Colonic mucosa (tissue), 4 donors: ENCODE data around the gene PARL. TPM values are rescaled to one million over a fixed set of nuclear protein-coding genes. Genes with fewer than 3 reads are reported as not detected.

Source experiments
- DNase-seq: peaks from one replicate; pipeline ENCODE4 v3.0.0-alpha.2; 2020
- H3K27ac ChIP-seq: fragments of 200-600 bp; one replicate; pipeline ENCODE4 v1.8.0; 2021
- H3K27me3 ChIP-seq: fragments of 200-600 bp; one replicate; pipeline ENCODE4 v1.8.0; 2021
- H3K36me3 ChIP-seq: fragments of 200-600 bp; one replicate; pipeline ENCODE4 v1.8.0; 2021
- H3K4me1 ChIP-seq: fragments of 200-600 bp; one replicate; pipeline ENCODE4 v1.8.0; 2021; ENCODE audit warnings: mild to moderate bottlenecking
- H3K4me3 ChIP-seq: fragments of 200-600 bp; one replicate; pipeline ENCODE4 v1.8.0; 2021
- H3K9ac ChIP-seq, 2 donors: one replicate each; pipeline ENCODE4 v1.7.0; 2013; ENCODE audit warnings: control low read depth in 2 of 2, low read depth in 2 of 2, low read length in 2 of 2
- H3K9me3 ChIP-seq: fragments of 200-600 bp; one replicate; pipeline ENCODE4 v1.8.0; 2021
- CTCF ChIP-seq: fragments of 200-600 bp; IDR thresholded peaks from one replicate; pipeline ENCODE4 v1.8.0; 2022; ENCODE audit warnings: antibody characterized with exemption, mild to moderate bottlenecking
- intact Hi-C: fragments of 100-400 bp; cut with DNase I; formaldehyde crosslinking; loops from one replicate; pipeline ENCODE4 v1.14.1; 2022
- total RNA-seq, 2 donors: library from RNA; stranded (reverse); fragmentation: NEBNext Ultra II Directional in 1 of 2; extraction: Animal tissue kit (Norgen Biotek cat#: 25700) in 1 of 2; gene quantifications; one replicate each; pipeline ENCODE4 v1.2.1, GENCODE V29; 2021
- donor health status: healthy.
- donor health status: DM: no; HTN: no; CAD: no.
- donor health status: DM: no; HTN: no; CAD: no.

The PARL gene
- total RNA-seq, 2 donors from 2014 or later, result 64.8 to 67.9 TPM

- no peaks in the 10 kb centered on the region for H3K36me3 ChIP-seq
- intact Hi-C loops, result loop anchor here (5.0 kb wide), 1 partner anchor 87 kb away; no protein-coding TSS in a partner anchor
- no peaks in the 10 kb centered on the region for H3K4me1 ChIP-seq
- H3K27me3 ChIP-seq, result no peaks in the 10 kb centered on the region
- H3K9me3 ChIP-seq, result no peaks in the 10 kb centered on the region
- H3K9ac ChIP-seq, result no peak overlapping the region
- no peak for TF ChIP-seq CTCF
- no peak overlapping the region for H3K27ac ChIP-seq
- DNase-seq, result no peak
- H3K4me3 ChIP-seq, result no peak overlapping the region
These were observed 40.3 kb upstream of the PARL start for GRCh38 chr3:183924956-183925355.

DNA sequence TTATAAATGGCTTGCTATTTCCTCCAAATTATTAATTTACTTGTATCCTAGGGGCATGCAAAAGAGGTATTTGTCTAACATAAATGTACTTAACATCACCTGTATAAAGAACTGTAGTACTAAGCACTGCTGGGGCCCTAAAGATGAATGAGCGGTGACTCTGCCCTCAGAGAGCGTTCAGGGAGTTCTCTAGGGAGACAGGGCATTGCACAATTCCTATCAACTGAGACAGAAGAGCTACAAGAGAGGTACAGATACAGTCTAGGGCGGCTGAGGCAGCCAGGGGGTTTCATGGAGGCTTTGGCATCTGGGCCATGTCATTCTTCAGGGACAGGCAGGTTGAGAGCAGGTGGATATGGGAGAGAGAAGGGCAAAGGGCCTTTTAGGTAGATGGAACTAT lies 39.9 kb upstream of the PARL start:
- Histone ChIP-seq H3K9ac (no peak overlapping the region), H3K4me1 (no peaks in the 10 kb centered on the region), H3K27me3 (no peaks in the 10 kb centered on the region), H3K27ac (no peak overlapping the region), H3K36me3 (no peaks in the 10 kb centered on the region), H3K9me3 (no peaks in the 10 kb centered on the region), H3K4me3 (no peak overlapping the region)
- no peak for TF ChIP-seq CTCF
- intact Hi-C loops, result no loop called here
- no peak for DNase-seq

DNA sequence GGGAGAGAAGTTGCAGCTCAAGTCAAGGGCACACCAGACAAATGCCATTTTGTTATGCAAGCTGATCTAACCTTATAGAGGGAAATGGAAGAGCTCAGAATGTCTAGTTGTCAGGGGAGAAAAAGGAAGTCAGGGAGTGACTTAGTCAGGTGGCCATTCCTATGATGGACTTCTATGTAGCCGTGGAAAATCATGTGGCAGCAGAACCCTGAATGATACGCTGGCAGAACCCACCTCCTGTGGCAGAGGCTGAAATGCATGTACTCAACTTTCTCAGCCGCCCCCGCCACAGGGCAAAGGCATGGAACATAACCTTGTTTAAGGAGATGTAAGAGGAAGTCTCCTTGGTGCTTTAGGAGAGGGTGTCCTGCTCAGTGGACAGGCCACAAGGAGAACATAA lies 37.7 kb upstream of the PARL start:
- TF ChIP-seq CTCF, result no peak
- H3K36me3 ChIP-seq, result no peaks in the 10 kb centered on the region

DNA sequence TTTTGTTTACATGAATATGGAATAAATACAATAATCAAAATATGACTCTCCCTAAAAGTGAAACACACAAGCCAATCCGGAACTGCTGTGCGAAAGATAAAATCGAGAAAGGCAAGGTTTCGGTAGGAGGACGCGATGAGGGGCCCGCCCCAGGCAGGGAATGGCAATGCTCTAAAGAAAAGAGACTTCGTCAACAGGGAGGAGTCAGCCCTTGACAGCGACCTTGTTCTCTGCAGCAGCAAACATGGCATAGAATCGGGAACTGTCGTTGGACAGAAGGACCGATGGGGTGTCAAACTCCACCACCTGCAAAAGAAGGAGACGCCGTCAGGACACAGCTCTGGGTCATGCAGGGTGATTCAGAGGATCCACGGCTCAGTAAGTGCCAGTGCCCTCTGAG lies 36.4 kb upstream of the PARL start:
- no peak for TF ChIP-seq CTCF
- H3K27ac ChIP-seq, result no peak overlapping the region
- intact Hi-C loops, result no loop called here
- H3K9ac ChIP-seq, result no peak overlapping the region
- no peaks in the 10 kb centered on the region for H3K4me1 ChIP-seq
- no peak for DNase-seq
- no peaks in the 10 kb centered on the region for H3K9me3 ChIP-seq
- H3K36me3 ChIP-seq, result no peaks in the 10 kb centered on the region
- no peaks in the 10 kb centered on the region for H3K27me3 ChIP-seq
- no peak overlapping the region for H3K4me3 ChIP-seq

More for the DNA sequence above, 37.7 kb upstream of the PARL start:
- H3K9ac ChIP-seq, result no peak overlapping the region
- intact Hi-C loops, result no loop called here
- no peak for DNase-seq
- H3K4me3 ChIP-seq, result no peak overlapping the region
- H3K27ac ChIP-seq, result no peak overlapping the region
- no peaks in the 10 kb centered on the region for H3K4me1 ChIP-seq
- H3K27me3 ChIP-seq, result no peaks in the 10 kb centered on the region
- H3K9me3 ChIP-seq, result no peaks in the 10 kb centered on the region

DNA sequence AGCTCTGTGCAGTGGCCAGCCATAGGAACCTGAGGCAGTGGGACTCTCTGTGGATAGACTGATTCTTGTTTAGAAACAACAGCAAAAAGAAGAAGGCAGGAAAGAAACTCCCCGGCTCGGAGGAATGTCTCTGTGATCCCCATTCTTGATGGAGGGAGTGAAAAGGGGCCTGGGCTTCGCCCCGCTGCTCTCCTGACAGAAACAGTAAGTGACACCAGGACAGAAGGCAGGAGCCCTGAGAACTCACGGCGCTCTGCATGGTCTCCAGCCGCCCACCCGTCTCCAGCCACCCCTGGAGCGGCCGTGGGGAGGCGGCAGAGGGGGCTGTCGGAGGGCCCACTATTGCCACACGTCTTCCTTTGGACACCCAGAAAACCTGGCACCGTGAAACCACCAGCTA lies 35.7 kb upstream of the PARL start:
- TF ChIP-seq CTCF, result no peak
- H3K27ac ChIP-seq, result no peak overlapping the region
- no peaks in the 10 kb centered on the region for H3K9me3 ChIP-seq
- H3K36me3 ChIP-seq, result no peaks in the 10 kb centered on the region
- no peak for DNase-seq
- no peak overlapping the region for H3K9ac ChIP-seq
- H3K4me1 ChIP-seq, result no peaks in the 10 kb centered on the region
- H3K27me3 ChIP-seq, result no peaks in the 10 kb centered on the region
- intact Hi-C loops, result no loop called here
- H3K4me3 ChIP-seq, result no peak overlapping the region

GRCh38 chr3:183918178-183918577 lies 33.5 kb upstream of the PARL start:
- no peaks in the 10 kb centered on the region for H3K27me3 ChIP-seq
- no peaks in the 10 kb centered on the region for H3K9me3 ChIP-seq
- DNase-seq, result no peak
- no peak overlapping the region for H3K4me3 ChIP-seq
- TF ChIP-seq CTCF, result no peak
- intact Hi-C loops, result no loop called here
- no peak overlapping the region for H3K27ac ChIP-seq
- no peak overlapping the region for H3K9ac ChIP-seq
- H3K4me1 ChIP-seq, result no peaks in the 10 kb centered on the region
- no peaks in the 10 kb centered on the region for H3K36me3 ChIP-seq
